ENCODE results near the gene IQUB.

DNA sequence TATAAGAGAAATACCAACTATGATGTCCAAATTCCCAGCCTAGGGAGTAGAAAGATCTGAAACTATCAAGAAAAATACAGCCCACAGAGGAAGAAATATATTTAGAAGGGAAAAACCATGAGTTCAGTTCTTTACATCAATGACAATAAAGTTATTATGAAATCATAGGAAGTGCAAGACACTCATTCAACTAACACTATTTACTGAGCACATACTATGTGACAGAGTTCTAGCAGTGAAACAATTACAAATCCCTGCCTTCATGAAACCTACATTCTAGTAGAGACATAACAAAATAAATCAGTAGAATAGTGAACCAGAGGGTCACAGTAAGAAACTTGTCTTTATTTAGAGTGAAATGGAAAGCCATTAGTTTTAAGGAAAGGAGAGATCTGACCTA, 21.1 kb upstream of the IQUB start:
- TF ChIP-seq EZH2phosphoT487 (IDR thresholded peaks at IDR 0.05; ENCODE audit: low read depth, severe bottlenecking, unreplicated experiment) = no peak
- TF ChIP-seq EZH2 (IDR thresholded peaks at IDR 0.05; ENCODE audit: borderline replicate concordance) = no peak
